Activated CD8-positive, alpha-beta T cell treated with anti-CD3 and anti-CD28 coated beads for 36 hours (primary cell): ENCODE measurements around the gene PACSIN1. TPM values are rescaled to one million over a fixed set of nuclear protein-coding genes. Genes with fewer than 3 reads are reported as not detected.

ENCODE experiments used
- ATAC-seq: fragments of 200-7000 bp; cut with Tn5 transposase; one replicate; pipeline ENCODE4 v1.10.0; 2021; ENCODE audit warnings: mild to moderate bottlenecking, moderate library complexity
- CTCF ChIA-PET: fragments of 350-600 bp; sonication (Branson Sonifier 250); formaldehyde crosslinking; loops from one replicate; lab custom pipeline; 2021; ENCODE audit warnings: antibody characterized with exemption; lab: Charles Lee
- POLR2A ChIA-PET: fragments of 350-600 bp; sonication (Branson Sonifier 250); formaldehyde crosslinking; loops from one replicate; lab custom pipeline; 2021; ENCODE audit warnings: antibody characterized with exemption; lab: Charles Lee
- DNase-seq: peaks from one replicate; pipeline ENCODE4 v3.0.0-alpha.2; 2020
- H3K27ac Mint-ChIP-seq: one replicate; pipeline ENCODE4 v1.8.0; 2021; ENCODE audit warnings: mild to moderate bottlenecking, mixed read lengths
- H3K27me3 Mint-ChIP-seq: one replicate; pipeline ENCODE4 v1.8.0; 2021; ENCODE audit warnings: mixed read lengths
- H3K36me3 Mint-ChIP-seq: one replicate; pipeline ENCODE4 v1.8.0; 2021; ENCODE audit warnings: low read depth, mixed read lengths
- H3K4me1 Mint-ChIP-seq: one replicate; pipeline ENCODE4 v1.8.0; 2021; ENCODE audit warnings: low read depth, mixed read lengths
- H3K4me3 Mint-ChIP-seq: one replicate; pipeline ENCODE4 v1.8.0; 2021; ENCODE audit warnings: mild to moderate bottlenecking, moderate library complexity, mixed read lengths
- H3K9me3 Mint-ChIP-seq: one replicate; pipeline ENCODE4 v1.8.0; 2021; ENCODE audit warnings: mixed read lengths
- CTCF ChIP-seq: fragments of 200-600 bp; IDR thresholded peaks from one replicate; pipeline ENCODE4 v1.8.0; 2022; ENCODE audit warnings: antibody characterized with exemption, mild to moderate bottlenecking
- intact Hi-C: fragments of 100-400 bp; cut with micrococcal nuclease; formaldehyde crosslinking; loops from one replicate; pipeline ENCODE4 v1.10.0; 2022
- total RNA-seq, 2 experiments: library from RNA; stranded (reverse); gene quantifications; one replicate each; pipeline ENCODE4 v1.2.3, GENCODE V29; 2021

PACSIN1 gene
- total RNA-seq, 2 experiments from 2014 or later, result 0.47 to 0.51 TPM

- intact Hi-C loops, result no loop called here
- Mint-ChIP-seq H3K27me3 (no peaks in the 10 kb centered on the region), H3K27ac (no peak overlapping the region), H3K9me3 (no peaks in the 10 kb centered on the region), H3K4me1 (no peaks in the 10 kb centered on the region), H3K36me3 (no peaks in the 10 kb centered on the region), H3K4me3 (no peak overlapping the region)
- TF ChIP-seq CTCF, result no peak
- ChIA-PET POLR2A (no interaction called here), CTCF (interaction anchor here (0.8 to 2.1 kb wide), 3 partner anchors 49 to 100 kb away, joined by 3 to 7 read pairs (median 4); no protein-coding TSS in a partner anchor)
- ATAC-seq (no peak), DNase-seq (no peak)
These were observed 93.9 kb downstream of the PACSIN1 start for GRCh38 chr6:34559651-34560365.

GRCh38 chr6:34560366-34561226, 94.7 kb downstream of the PACSIN1 start:
- no peaks in the 10 kb centered on the region for H3K4me1 Mint-ChIP-seq
- DNase-seq, result no peak
- POLR2A ChIA-PET, result no interaction called here

GRCh38 chr6:34561227-34561530, 95.3 kb downstream of the PACSIN1 start:
- Mint-ChIP-seq H3K4me1 (no peaks in the 10 kb centered on the region), H3K36me3 (no peaks in the 10 kb centered on the region), H3K27me3 (peaks cover 2% of the 10 kb centered on the region), H3K27ac (no peak overlapping the region), H3K4me3 (no peak overlapping the region), H3K9me3 (no peaks in the 10 kb centered on the region)
- ChIA-PET CTCF (interaction anchor here (2.1 kb wide), 1 partner anchor 101 kb away, joined by 7 read pairs; no protein-coding TSS in a partner anchor), POLR2A (no interaction called here)
- intact Hi-C loops, result no loop called here
- no peak for TF ChIP-seq CTCF
- DNase-seq, result no peak
- ATAC-seq, result no peak

More at GRCh38 chr6:34560366-34561226, 94.7 kb downstream of the PACSIN1 start:
- H3K4me3 Mint-ChIP-seq, result no peak overlapping the region
- CTCF ChIA-PET, result interaction anchor here (0.8 to 2.1 kb wide), 3 partner anchors 48 to 101 kb away, joined by 3 to 7 read pairs (median 4); no protein-coding TSS in a partner anchor
- no peaks in the 10 kb centered on the region for H3K36me3 Mint-ChIP-seq
- TF ChIP-seq CTCF, result no peak
- no peaks in the 10 kb centered on the region for H3K9me3 Mint-ChIP-seq
- intact Hi-C loops, result no loop called here
- H3K27ac Mint-ChIP-seq, result no peak overlapping the region
- ATAC-seq, result no peak
- no peaks in the 10 kb centered on the region for H3K27me3 Mint-ChIP-seq

- no peak overlapping the region for H3K27ac Mint-ChIP-seq
- CTCF ChIA-PET, result no interaction called here
- ATAC-seq (no peak), DNase-seq (no peak)
- no peaks in the 10 kb centered on the region for H3K36me3 Mint-ChIP-seq
- no peak for TF ChIP-seq CTCF
- peaks cover 2% of the 10 kb centered on the region for H3K27me3 Mint-ChIP-seq
- H3K4me1 Mint-ChIP-seq, result no peaks in the 10 kb centered on the region
- H3K4me3 Mint-ChIP-seq, result no peak overlapping the region
- no peaks in the 10 kb centered on the region for H3K9me3 Mint-ChIP-seq
- POLR2A ChIA-PET, result no interaction called here
- intact Hi-C loops, result no loop called here
These were observed 96.5 kb downstream of the PACSIN1 start for GRCh38 chr6:34562350-34562749.
